Esophagus muscularis mucosa (tissue), 3 donors: ENCODE measurements around the gene CPXM1.

Experiments
- POLR2A ChIP-seq: fragments of 450-650 bp; IDR thresholded peaks from one replicate; pipeline ENCODE4 v1.6.1; 2017; ENCODE audit warnings: antibody characterized with exemption, moderate library complexity, mild to moderate bottlenecking, low read depth
- TF ChIP-seq, protein P1 (sequence below), 3 experiments: fragments of 200-600 bp in 2 of 3; fragments of 450-650 bp in 1 of 3; sonication (generic) in 2 of 3; IDR thresholded peaks; one replicate each; pipeline ENCODE4 v1.5.1; 2017 to 2019; ENCODE audit warnings: antibody characterized with exemption in 3 of 3, mild to moderate bottlenecking in 2 of 3, moderate library complexity in 1 of 3

DNA sequence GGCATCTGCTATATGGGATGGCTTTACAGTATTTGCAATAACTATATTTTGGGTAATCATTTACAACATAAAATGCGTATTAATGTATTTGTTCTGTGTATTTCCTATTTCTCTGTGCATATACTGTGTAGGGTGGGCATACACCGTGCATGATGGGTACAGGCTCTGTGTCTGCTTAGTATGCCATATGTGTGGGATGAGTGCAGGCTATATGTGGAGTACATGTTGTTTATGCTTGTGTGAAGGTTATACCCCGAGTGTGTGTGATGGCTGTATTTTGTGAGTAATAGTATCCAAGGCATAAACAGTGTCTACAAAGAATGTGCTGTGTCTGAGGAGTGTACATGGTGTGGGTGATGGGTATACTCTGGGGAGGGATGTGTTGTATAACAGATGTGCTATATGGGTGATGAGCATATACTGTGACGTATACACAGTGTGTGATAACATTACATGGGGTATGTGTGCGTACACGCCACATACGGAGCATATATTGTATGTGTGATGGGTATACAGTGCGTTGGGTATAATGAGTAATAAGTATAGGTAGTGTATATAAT, 52.7 kb downstream of the CPXM1 start:
- no peak for TF ChIP-seq POLR2A
- TF ChIP-seq, protein P1, sequence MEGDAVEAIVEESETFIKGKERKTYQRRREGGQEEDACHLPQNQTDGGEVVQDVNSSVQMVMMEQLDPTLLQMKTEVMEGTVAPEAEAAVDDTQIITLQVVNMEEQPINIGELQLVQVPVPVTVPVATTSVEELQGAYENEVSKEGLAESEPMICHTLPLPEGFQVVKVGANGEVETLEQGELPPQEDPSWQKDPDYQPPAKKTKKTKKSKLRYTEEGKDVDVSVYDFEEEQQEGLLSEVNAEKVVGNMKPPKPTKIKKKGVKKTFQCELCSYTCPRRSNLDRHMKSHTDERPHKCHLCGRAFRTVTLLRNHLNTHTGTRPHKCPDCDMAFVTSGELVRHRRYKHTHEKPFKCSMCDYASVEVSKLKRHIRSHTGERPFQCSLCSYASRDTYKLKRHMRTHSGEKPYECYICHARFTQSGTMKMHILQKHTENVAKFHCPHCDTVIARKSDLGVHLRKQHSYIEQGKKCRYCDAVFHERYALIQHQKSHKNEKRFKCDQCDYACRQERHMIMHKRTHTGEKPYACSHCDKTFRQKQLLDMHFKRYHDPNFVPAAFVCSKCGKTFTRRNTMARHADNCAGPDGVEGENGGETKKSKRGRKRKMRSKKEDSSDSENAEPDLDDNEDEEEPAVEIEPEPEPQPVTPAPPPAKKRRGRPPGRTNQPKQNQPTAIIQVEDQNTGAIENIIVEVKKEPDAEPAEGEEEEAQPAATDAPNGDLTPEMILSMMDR (IDR thresholded peaks at IDR 0.05): no peak
